ENCODE data around the gene THRSP. TPM values are rescaled to one million over a fixed set of nuclear protein-coding genes. Genes with fewer than 3 reads are reported as not detected.

The THRSP gene
- total and polyA plus RNA-seq, 10 of the 15 experiments (the other 5 are each of a cell fraction or from before 2014, with no cell fraction given): 0.18 TPM; not detected in 9

DNA sequence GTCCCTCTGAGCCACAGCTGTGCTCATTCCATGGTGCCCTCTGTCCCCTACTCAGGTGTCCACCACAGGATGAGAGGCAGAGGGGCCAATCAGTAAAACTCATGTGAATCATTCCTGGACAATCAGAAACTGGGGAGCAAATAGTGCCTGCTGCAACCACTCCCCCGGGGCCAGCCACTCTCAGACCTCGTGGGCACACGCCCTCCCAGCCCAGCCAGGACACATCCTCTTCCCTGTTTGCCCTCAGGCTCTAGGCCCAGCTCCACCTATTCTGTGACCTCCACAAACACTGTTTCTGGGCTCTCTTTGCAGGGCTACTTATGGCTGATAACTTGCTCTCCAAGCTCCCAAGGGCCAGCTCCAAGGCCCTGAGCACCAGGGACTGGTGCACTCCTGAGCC lies 26.6 kb upstream of the THRSP start:
- ATAC-seq: no peak
- TF ChIP-seq FOXM1 (IDR thresholded peaks at IDR 0.05; ENCODE audit: low read depth, low read length) (no peak), EP300 (IDR thresholded peaks at IDR 0.05; ENCODE audit: borderline replicate concordance in 1 of 2, control insufficient read depth in 1 of 2, low read depth in 2 of 2, low read length in 2 of 2) (no peak), BCLAF1 (IDR thresholded peaks at IDR 0.05) (no peak), RBBP5 (conservative IDR thresholded peaks at IDR 0.05) (no peak), RUNX3 (IDR thresholded peaks at IDR 0.05; ENCODE audit: low read length) (no peak), CHD1 (IDR thresholded peaks at IDR 0.05; ENCODE audit: low read depth, low read length) (no peak), TARDBP (IDR thresholded peaks at IDR 0.05; ENCODE audit: borderline replicate concordance) (no peak), MLLT1 (IDR thresholded peaks at IDR 0.05) (no peak), NKRF (conservative IDR thresholded peaks at IDR 0.05) (no peak), MYC (IDR thresholded peaks at IDR 0.05; ENCODE audit: insufficient read depth, insufficient read length, insufficient replicate concordance, low read length, severe bottlenecking) (no peak), RFX5 (IDR thresholded peaks at IDR 0.05; ENCODE audit: low read depth, low read length) (no peak), SREBF1 (IDR thresholded peaks at IDR 0.05; ENCODE audit: low read length) (no peak)
- TF ChIP-seq, protein P1, sequence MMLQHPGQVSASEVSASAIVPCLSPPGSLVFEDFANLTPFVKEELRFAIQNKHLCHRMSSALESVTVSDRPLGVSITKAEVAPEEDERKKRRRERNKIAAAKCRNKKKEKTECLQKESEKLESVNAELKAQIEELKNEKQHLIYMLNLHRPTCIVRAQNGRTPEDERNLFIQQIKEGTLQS (IDR thresholded peaks at IDR 0.05; ENCODE audit: borderline replicate concordance, extremely low read depth, low read depth, low read length): no peak
- TF ChIP-seq, protein P2, sequence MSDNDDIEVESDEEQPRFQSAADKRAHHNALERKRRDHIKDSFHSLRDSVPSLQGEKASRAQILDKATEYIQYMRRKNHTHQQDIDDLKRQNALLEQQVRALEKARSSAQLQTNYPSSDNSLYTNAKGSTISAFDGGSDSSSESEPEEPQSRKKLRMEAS (IDR thresholded peaks at IDR 0.05; ENCODE audit: low read depth, low read length): no peak
- SMC1A ChIA-PET (ENCODE audit: uncharacterized antibody, unreplicated experiment): interaction anchor here (1.0 to 1.6 kb wide), 2 partner anchors 21 to 37 kb away, joined by 3 to 6 read pairs; no protein-coding TSS in a partner anchor
- H3K9me3 ChIP-seq (replicated peaks; ENCODE audit: control insufficient read depth, insufficient read depth, low read length): no peaks in the 10 kb centered on the region
- no TSS peak for BruUV-seq (replicated peaks)
- in situ Hi-C loops (cut with MboI) (no loop called here), intact Hi-C loops (cut with micrococcal nuclease; ENCODE audit: unreplicated experiment) (no loop called here)
- POLR2A ChIA-PET: interaction anchor here (1.1 kb wide), 1 partner anchor 42 kb away, joined by 4 read pairs; the partner anchor contains the start of gene INTS4
- H3K4me1 ChIP-seq (ENCODE audit: control insufficient read depth, insufficient read depth, low read length): peaks cover 8% of the 10 kb centered on the region
- RAD21 ChIA-PET (ENCODE audit: unreplicated experiment): no interaction called here
- H4K20me1 ChIP-seq (ENCODE audit: control insufficient read depth, insufficient read depth): no peaks in the 10 kb centered on the region
- H3K4me2 ChIP-seq (ENCODE audit: control insufficient read depth, insufficient read depth): no peak overlapping the region
- 24% methylated on average over 3 of the region's 3 CpGs for WGBS (ENCODE audit: insufficient coverage, insufficient replicate concordance, low lambda C conversion rate, missing lambda C conversion rate)
- no peak for FAIRE-seq
- no peaks in the 10 kb centered on the region for H3K79me2 ChIP-seq (ENCODE audit: control insufficient read depth, insufficient read depth, low read length)
- CTCF ChIA-PET: interaction anchor here (1.6 to 1.7 kb wide), 2 partner anchors 9 to 37 kb away, joined by 6 to 9 read pairs; no protein-coding TSS in a partner anchor
- no peak overlapping the region for H3K4me3 ChIP-seq
- DNase-seq (ENCODE audit: low read depth, low spot score): no peak
- H3K36me3 ChIP-seq (ENCODE audit: control insufficient read depth in 2 of 2, insufficient read depth in 2 of 2, low read length in 1 of 2): no peaks in the 10 kb centered on the region
- no peak overlapping the region for H3K27ac ChIP-seq (ENCODE audit: control insufficient read depth, insufficient read depth)
- H3K27me3 ChIP-seq (replicated peaks in 1 of 2; ENCODE audit: control insufficient read depth in 2 of 2, insufficient read depth in 2 of 2, low read length in 1 of 2): no peaks in the 10 kb centered on the region
- no peak overlapping the region for H2AFZ ChIP-seq (ENCODE audit: control insufficient read depth, low read depth, low read length)
- no peak overlapping the region for H3K9ac ChIP-seq (ENCODE audit: control insufficient read depth, insufficient read depth, low read length)

Measured in GM12878 (cell line).